HepG2 (cell line): ENCODE measurements around the gene PRM3. TPM values are rescaled to one million over a fixed set of nuclear protein-coding genes. Genes with fewer than 3 reads are reported as not detected.

Experiments used
- ATAD3A ChIP-seq: sonication (generic); formaldehyde crosslinking; IDR thresholded peaks from 2 replicates; pipeline ENCODE4 v1.4.0; 2020; ENCODE audit warnings: missing genetic modification reagents
- CREB1 ChIP-seq, 2 experiments: fragments of 450-650 bp in 1 of 2; IDR thresholded peaks; 2 replicates each; pipeline ENCODE4 v1.6.1; 2016 to 2017; ENCODE audit warnings: control low read depth in 1 of 2, mild to moderate bottlenecking in 1 of 2, missing compliant biosample characterization in 1 of 2, missing genetic modification characterization in 1 of 2
- ERF ChIP-seq: IDR thresholded peaks from 2 replicates; pipeline ENCODE4 v1.6.1; 2018; ENCODE audit warnings: missing biosample characterization, missing genetic modification reagents
- HNRNPH1 ChIP-seq: fragments of 200-400 bp; formaldehyde crosslinking; optimal IDR thresholded peaks from 2 replicates; pipeline ENCODE3; 2017; ENCODE audit warnings: mild to moderate bottlenecking, low read depth, low read length
- HOXA3 ChIP-seq: sonication (generic); formaldehyde crosslinking; IDR thresholded peaks from 2 replicates; pipeline ENCODE4 v1.5.0; 2020; ENCODE audit warnings: missing genetic modification reagents
- LCORL ChIP-seq, 2 experiments: fragments of 450-650 bp in 1 of 2; sonication (generic) in 1 of 2; formaldehyde crosslinking in 1 of 2; IDR thresholded peaks; 2 replicates each; pipeline versions ENCODE4 v1.5.0 to v1.6.1; 2017 to 2020; ENCODE audit warnings: antibody characterized with exemption in 1 of 2, missing genetic modification reagents in 1 of 2
- MED13 ChIP-seq: sonication (generic); formaldehyde crosslinking; IDR thresholded peaks from 2 replicates; pipeline ENCODE4 v1.5.0; 2020; ENCODE audit warnings: missing genetic modification reagents
- MIER2 ChIP-seq: IDR thresholded peaks from 2 replicates; pipeline ENCODE4 v1.6.1; 2016; ENCODE audit warnings: missing biosample characterization, missing genetic modification reagents
- MYC ChIP-seq: sonication (generic); formaldehyde crosslinking; IDR thresholded peaks from 2 replicates; pipeline ENCODE4 v1.9.0; 2021; ENCODE audit warnings: missing genetic modification reagents, borderline replicate concordance
- POLR2G ChIP-seq: fragments of 200-400 bp; formaldehyde crosslinking; IDR thresholded peaks from 2 replicates; pipeline ENCODE4 v1.6.1; 2018; ENCODE audit warnings: mild to moderate bottlenecking, low read depth, low read length, moderate library complexity
- SAP130 ChIP-seq: IDR thresholded peaks from 2 replicates; pipeline ENCODE4 v1.6.1; 2016; ENCODE audit warnings: low read depth
- SNAPC2 ChIP-seq: sonication (generic); formaldehyde crosslinking; IDR thresholded peaks from 2 replicates; pipeline ENCODE4 v1.8.1; 2022; ENCODE audit warnings: mild to moderate bottlenecking, missing genetic modification reagents
- TFE3 ChIP-seq: IDR thresholded peaks from 2 replicates; pipeline ENCODE4 v1.6.1; 2016
- TSC22D2 ChIP-seq: sonication (generic); formaldehyde crosslinking; IDR thresholded peaks from 2 replicates; pipeline ENCODE4 v1.5.1; 2020; ENCODE audit warnings: missing genetic modification reagents, mild to moderate bottlenecking, borderline replicate concordance
- ZNF574 ChIP-seq: sonication (generic); formaldehyde crosslinking; IDR thresholded peaks from 2 replicates; pipeline ENCODE4 v1.4.0; 2020; ENCODE audit warnings: missing genetic modification reagents
- ZNF605 ChIP-seq: sonication (generic); formaldehyde crosslinking; IDR thresholded peaks from 2 replicates; pipeline ENCODE4 v1.8.0; 2022; ENCODE audit warnings: mild to moderate bottlenecking, missing genetic modification reagents
- ZNF607 ChIP-seq: sonication (generic); formaldehyde crosslinking; IDR thresholded peaks from 2 replicates; pipeline ENCODE4 v1.5.1; 2020; ENCODE audit warnings: missing genetic modification reagents, mild to moderate bottlenecking, borderline replicate concordance
- ZNF839 ChIP-seq: sonication (generic); formaldehyde crosslinking; IDR thresholded peaks from 2 replicates; pipeline ENCODE4 v1.4.0; 2020; ENCODE audit warnings: missing genetic modification reagents, mild to moderate bottlenecking, borderline replicate concordance
- polyA plus RNA-seq, 8 experiments: library from polyadenylated mRNA; depleted of rRNA in 3 of 8; stranded (reverse) in 7 of 8; unstranded in 1 of 8; fragments of >200 nt; fragmentation: Illumina TruSeq in 4 of 8; extraction: Trizol in 4 of 8; gene quantifications; 2 replicates each; pipeline versions ENCODE4 v1.2.1 to v1.2.3, GENCODE V29; 2011 to 2016; ENCODE audit warnings: low read depth in 4 of 8, missing spikeins in 1 of 8, mixed read lengths in 1 of 8; ENCODE audit not compliant: insufficient read depth in 1 of 8
- total RNA-seq, 5 experiments: library from RNA; depleted of rRNA; stranded (reverse); fragments of >200 nt; fragmentation: Illumina TruSeq; extraction: Trizol; gene quantifications; 2 replicates each; pipeline ENCODE4 v1.2.3, GENCODE V29; 2016; ENCODE audit warnings: low read depth in 1 of 5

PRM3 gene
- total and polyA plus RNA-seq, 2 of the 13 experiments (the other 11 are each of a cell fraction or from before 2014, with no cell fraction given), result not detected

DNA sequence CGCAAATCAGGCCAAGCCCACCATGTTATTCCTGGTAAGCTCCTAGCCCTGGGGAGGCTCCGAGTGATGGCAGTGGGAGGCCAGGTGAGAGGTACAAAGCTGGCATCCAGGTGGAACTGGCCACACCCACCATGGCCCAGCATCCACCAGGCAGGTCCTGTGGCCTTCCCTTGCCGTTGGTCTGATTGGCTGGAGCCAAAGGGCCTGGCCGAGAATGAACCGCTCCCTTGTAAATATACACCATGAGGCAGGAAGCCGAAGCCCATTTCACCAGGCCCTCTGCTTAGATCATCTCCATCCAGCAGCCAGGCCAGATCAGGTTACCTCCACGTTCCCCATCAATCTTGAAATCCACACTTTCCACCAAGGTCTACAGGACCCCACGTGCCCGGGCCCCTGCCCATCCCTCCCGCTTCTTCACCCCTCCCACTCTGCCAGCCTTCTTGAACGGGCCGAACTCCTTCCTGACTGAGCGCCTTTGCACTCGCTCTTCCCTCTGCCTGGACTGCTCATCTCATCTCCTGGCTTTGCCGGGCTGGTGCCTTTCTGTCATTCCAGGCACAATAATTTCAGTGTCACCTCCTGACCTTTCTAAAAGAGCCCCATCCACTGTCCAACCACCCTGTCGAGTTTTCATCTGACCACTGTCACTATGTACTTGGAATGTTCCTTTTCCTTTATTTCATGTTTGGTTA is 23.2 kb downstream of the PRM3 start (continued):
- TF ChIP-seq TFE3 (CRISPR knock-in tag) (0 out of 2 replicates have a peak, but pooled peaks have one; percentile 28), TSC22D2 (0 out of 2 replicates have a peak, but pooled peaks have one; percentile 44), SNAPC2 (CRISPR knock-in tag) (no peak), ZNF607 (CRISPR knock-in tag) (no peak), HOXA3 (no peak), MYC (peak; percentile 14), ZNF839 (CRISPR knock-in tag) (no peak), POLR2G (peak; percentile 53), SAP130 (CRISPR knock-in tag) (peak; percentile 39; the same call in 1 of the 2 replicates), ATAD3A (no peak), ERF (CRISPR knock-in tag) (no peak), MIER2 (CRISPR knock-in tag) (no peak), ZNF605 (peak; percentile 66; the same call in 1 of the 2 replicates), ZNF574 (peak; percentile 5), MED13 (no peak), HNRNPH1 (no peak), CREB1 (IDR thresholded peaks at IDR 0.05) (no peak), CREB1 (CRISPR knock-in tag; IDR thresholded peaks at IDR 0.05) (no peak), LCORL (IDR thresholded peaks at IDR 0.05) (peak; percentile 4; the same call in 1 of the 2 replicates), LCORL (CRISPR knock-in tag; IDR thresholded peaks at IDR 0.05) (peak; percentile 51; the same call in 1 of the 2 replicates)
